ENCODE data around the gene E2F4.
A peak's percentile ranks its signal among the peaks of the same experiment; 100 is the strongest.

The E2F4 gene

DNA sequence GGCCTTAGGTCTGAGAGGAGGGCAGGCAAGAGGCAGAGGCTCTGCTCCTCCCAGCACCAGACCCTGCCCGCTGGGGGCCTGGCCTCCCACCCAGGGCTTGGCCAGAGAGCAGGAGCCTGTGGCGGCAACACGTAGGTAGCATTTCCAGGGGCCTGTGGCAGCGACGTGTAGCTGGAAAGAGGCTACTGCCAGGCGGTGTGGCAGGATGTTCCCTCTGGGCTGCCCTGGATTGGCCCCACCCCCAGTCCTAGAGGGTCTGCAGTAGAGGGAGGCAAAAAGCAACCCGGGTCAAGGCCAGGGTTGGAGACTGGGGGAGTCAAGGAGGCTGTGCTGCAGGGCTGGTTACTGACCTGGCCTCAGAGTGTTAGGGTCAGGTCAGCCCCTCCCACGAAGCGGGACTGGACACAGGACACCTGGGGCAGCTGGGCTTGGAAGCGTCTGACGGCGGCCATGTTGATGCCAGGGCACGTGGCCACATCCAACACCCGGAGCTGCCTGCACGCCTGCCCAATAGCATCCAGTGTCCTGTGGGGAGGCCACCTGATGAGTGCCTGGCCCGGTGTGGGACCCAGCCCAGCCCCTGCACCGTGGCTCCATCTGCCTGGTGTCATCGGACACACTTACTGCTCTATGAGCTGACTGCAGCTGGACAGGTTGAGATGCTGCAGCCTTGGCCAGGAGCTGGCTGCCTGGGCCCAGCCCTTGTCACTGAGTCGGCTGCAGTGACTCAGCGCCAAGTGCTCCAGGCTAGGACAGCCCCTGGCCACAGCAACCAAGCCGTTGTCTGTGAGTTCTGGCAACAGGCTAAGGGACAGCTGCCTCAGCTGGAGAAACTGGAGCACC lies 15.5 kb downstream of the E2F4 start:
- Histone ChIP-seq H3K4me1 (peaks cover 44% of the 10 kb centered on the region), H3K4me2 (ENCODE audit: low read length) (no peak overlapping the region), H3K36me3 (ENCODE audit: control insufficient read depth, insufficient read depth, low read length) (no peaks in the 10 kb centered on the region), H3K9ac (no peak overlapping the region), H3K27me3 (ENCODE audit: control insufficient read depth, insufficient read depth, low read length) (no peaks in the 10 kb centered on the region), H2AFZ (no peak overlapping the region), H3K9me3 (ENCODE audit: control insufficient read depth, low read length) (no peaks in the 10 kb centered on the region), H3K4me3 (ENCODE audit: low read depth, low read length) (no peak overlapping the region), H3K79me2 (no peaks in the 10 kb centered on the region), H3K27ac (no peak overlapping the region)
- TF ChIP-seq, protein P1, sequence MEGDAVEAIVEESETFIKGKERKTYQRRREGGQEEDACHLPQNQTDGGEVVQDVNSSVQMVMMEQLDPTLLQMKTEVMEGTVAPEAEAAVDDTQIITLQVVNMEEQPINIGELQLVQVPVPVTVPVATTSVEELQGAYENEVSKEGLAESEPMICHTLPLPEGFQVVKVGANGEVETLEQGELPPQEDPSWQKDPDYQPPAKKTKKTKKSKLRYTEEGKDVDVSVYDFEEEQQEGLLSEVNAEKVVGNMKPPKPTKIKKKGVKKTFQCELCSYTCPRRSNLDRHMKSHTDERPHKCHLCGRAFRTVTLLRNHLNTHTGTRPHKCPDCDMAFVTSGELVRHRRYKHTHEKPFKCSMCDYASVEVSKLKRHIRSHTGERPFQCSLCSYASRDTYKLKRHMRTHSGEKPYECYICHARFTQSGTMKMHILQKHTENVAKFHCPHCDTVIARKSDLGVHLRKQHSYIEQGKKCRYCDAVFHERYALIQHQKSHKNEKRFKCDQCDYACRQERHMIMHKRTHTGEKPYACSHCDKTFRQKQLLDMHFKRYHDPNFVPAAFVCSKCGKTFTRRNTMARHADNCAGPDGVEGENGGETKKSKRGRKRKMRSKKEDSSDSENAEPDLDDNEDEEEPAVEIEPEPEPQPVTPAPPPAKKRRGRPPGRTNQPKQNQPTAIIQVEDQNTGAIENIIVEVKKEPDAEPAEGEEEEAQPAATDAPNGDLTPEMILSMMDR (IDR thresholded peaks at IDR 0.05) = no peak

DNA sequence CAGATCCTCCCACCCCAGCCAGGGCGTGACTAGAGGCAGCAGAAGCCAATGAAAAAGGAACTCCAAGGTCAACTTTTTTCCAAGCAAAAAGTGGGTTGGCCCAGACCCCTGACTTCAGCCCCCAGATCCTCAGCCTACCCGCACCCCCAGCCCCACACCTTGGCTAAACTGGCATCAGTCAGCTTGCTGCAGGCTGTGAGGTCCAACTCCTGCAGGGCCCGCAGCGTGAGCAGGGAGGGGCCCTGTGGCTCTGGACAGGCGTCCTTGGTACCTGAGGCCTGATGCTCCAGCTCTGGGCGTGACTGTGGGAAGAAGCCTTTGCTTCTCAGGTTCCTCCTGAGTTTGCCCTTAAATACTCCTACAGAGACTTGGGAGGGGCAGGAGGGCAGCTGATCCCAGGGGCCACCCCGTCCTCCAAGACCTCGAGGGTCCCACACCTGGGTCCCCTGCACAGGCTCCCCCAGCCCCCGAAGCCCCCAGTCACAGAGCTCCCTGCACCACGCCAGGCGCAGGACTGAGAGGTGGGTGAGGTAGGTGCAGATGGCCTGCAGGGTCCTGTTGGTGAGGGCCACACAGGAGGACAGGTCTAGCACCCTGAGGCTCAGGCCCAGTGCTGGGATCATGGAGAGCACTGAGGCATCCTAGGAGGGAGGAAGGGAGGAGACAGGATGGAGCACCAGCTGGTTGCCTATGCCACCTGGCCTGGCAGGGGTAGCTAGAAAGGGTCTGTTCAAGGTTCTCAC lies 16.4 kb downstream of the E2F4 start:
- Histone ChIP-seq H3K27ac (no peak overlapping the region), H2AFZ (no peak overlapping the region), H3K9ac (no peak overlapping the region), H3K9me3 (ENCODE audit: control insufficient read depth, low read length) (no peaks in the 10 kb centered on the region), H3K36me3 (ENCODE audit: control insufficient read depth, insufficient read depth, low read length) (no peaks in the 10 kb centered on the region), H3K79me2 (no peaks in the 10 kb centered on the region), H3K4me3 (ENCODE audit: low read depth, low read length) (no peak overlapping the region), H3K27me3 (ENCODE audit: control insufficient read depth, insufficient read depth, low read length) (no peaks in the 10 kb centered on the region), H3K4me1 (peaks cover 45% of the 10 kb centered on the region), H3K4me2 (ENCODE audit: low read length) (no peak overlapping the region)
- TF ChIP-seq, protein P1 (IDR thresholded peaks at IDR 0.05) = no peak

DNA sequence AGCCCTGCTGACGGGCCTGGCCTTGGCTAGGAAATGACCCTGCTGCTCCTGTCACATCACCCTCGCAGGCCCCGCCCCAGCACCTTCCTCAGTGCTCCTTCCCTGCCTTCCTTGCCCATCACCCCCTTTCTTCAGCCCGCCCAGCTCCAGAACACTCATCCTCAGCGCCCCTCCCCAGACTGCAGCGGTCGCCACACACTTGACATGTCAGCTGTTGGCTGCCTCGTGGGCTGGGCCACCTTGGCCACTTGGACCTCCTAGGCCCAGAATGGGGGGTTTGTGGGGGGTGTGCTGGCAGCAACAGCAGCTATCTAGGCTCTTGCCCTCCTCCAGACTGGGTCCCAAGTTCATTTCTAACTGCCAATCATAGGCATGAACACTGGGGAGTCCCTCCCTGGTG lies 17.6 kb downstream of the E2F4 start:
- Histone ChIP-seq H3K4me1 (peaks cover 33% of the 10 kb centered on the region), H3K9me3 (ENCODE audit: control insufficient read depth, low read length) (no peaks in the 10 kb centered on the region), H3K27me3 (ENCODE audit: control insufficient read depth, insufficient read depth, low read length) (no peaks in the 10 kb centered on the region), H2AFZ (no peak overlapping the region), H3K36me3 (ENCODE audit: control insufficient read depth, insufficient read depth, low read length) (no peaks in the 10 kb centered on the region), H3K4me2 (ENCODE audit: low read length) (no peak overlapping the region), H3K79me2 (no peaks in the 10 kb centered on the region), H3K9ac (no peak overlapping the region), H3K27ac (peak overlapping the region; percentile 86), H3K4me3 (ENCODE audit: low read depth, low read length) (no peak overlapping the region)
- TF ChIP-seq, protein P1 (IDR thresholded peaks at IDR 0.05) = no peak

DNA sequence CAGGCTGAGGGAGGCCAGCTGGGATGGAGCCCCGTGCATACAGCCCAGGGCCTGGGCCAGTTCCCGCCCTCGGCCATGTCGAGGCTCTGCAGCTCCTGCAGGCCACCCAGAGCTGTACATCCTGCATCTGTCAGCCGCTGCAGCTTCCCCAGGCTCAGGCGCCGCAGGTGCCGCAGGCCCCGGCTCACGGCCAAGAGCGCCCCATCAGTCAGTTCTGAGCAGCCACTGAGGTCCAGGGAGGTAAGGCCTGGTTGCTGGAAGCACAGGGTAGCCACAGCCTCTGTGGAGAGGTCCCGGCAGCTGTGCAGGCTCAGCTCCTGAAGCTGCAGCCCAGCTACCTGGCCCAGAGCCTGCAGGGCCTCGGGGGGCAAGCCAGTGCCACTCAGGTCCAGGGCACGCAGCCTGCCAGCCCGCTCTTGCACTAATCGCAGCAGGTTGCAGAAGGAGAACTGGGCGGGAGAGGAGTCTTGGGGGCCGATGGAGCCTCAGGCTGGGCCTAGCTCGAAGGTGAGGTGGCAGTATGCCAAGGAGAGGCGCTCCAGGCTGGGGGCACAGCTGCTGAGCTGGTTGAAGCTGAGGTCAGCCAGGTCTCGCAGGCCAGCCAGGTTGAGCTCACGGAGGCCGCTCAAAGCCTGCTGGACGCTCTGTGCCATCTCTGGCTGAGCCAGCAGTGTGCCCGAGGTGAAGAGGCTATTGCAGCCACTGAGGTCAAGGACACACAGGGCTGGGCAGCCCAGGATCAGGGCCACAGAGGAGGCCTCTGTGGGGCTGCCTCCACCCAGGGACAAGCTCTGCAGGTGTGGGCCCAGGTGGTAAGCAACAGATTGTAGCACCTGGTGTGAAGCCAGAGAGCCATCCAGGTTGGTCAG lies 18.3 kb downstream of the E2F4 start:
- H3K27me3 ChIP-seq (ENCODE audit: control insufficient read depth, insufficient read depth, low read length) = no peaks in the 10 kb centered on the region
- H3K4me3 ChIP-seq (ENCODE audit: low read depth, low read length) = no peak overlapping the region
- TF ChIP-seq, protein P1 (IDR thresholded peaks at IDR 0.05) = no peak
- peak overlapping the region; percentile 86 for H3K27ac ChIP-seq
- peak overlapping the region; percentile 72 for H2AFZ ChIP-seq
- no peaks in the 10 kb centered on the region for H3K79me2 ChIP-seq
- H3K4me2 ChIP-seq (ENCODE audit: low read length) = no peak overlapping the region
- H3K9me3 ChIP-seq (ENCODE audit: control insufficient read depth, low read length) = no peaks in the 10 kb centered on the region
- H3K4me1 ChIP-seq = peaks cover 30% of the 10 kb centered on the region
- H3K36me3 ChIP-seq (ENCODE audit: control insufficient read depth, insufficient read depth, low read length) = no peaks in the 10 kb centered on the region
- no peak overlapping the region for H3K9ac ChIP-seq
